Right ventricle myocardium inferior (tissue), 1 donor: ENCODE results near the gene ADRA2A. TPM values are rescaled to one million over a fixed set of nuclear protein-coding genes. Genes with fewer than 3 reads are reported as not detected.

Experiments used
- ATAC-seq: fragments of 200-7000 bp; cut with Tn5 transposase; one replicate; pipeline ENCODE4 v1.9.1; 2020; ENCODE audit warnings: mild to moderate bottlenecking, moderate library complexity
- DNase-seq: peaks from one replicate; pipeline ENCODE4 v3.0.0; 2021; ENCODE audit errors: missing footprints
- intact Hi-C: fragments of 100-400 bp; cut with DNase I; formaldehyde crosslinking; loops from one replicate; pipeline ENCODE4 v1.11.0; 2022
- long read RNA-seq: library from polyadenylated mRNA; unstranded; transcript quantifications from one replicate; pipeline ENCODE4 v2.0.0, GENCODE V29; 2021
- total RNA-seq: library from RNA; stranded (reverse); fragmentation: NEBNext Ultra II Directional; extraction: Animal tissue kit (Norgen Biotek cat#: 25700); gene quantifications from one replicate; pipeline ENCODE4 v1.2.1, GENCODE V29; 2021
- donor health status: DM: no; HTN: yes; CAD: no; lungs with severe emphysema.

Gene ADRA2A
- 1.0 TPM for total RNA-seq
- long read RNA-seq, partial matches to known transcripts: 0 of 3 reads
- long read RNA-seq, other reads (novel, unspliced or antisense): 0 of 3 reads

- ATAC-seq: peak; percentile 49
- DNase-seq: no peak
- intact Hi-C loops: loop anchor here (1.0 to 5.0 kb wide), 3 partner anchors 130 to 520 kb away; no protein-coding TSS in a partner anchor
Observed at GRCh38 chr10:111076682-111077478, at the start of gene ADRA2A. TSS of gene ADRA2A (plus strand) at chr10:111077029. CDS start at chr10:111077997, 968 bp downstream.

DNA sequence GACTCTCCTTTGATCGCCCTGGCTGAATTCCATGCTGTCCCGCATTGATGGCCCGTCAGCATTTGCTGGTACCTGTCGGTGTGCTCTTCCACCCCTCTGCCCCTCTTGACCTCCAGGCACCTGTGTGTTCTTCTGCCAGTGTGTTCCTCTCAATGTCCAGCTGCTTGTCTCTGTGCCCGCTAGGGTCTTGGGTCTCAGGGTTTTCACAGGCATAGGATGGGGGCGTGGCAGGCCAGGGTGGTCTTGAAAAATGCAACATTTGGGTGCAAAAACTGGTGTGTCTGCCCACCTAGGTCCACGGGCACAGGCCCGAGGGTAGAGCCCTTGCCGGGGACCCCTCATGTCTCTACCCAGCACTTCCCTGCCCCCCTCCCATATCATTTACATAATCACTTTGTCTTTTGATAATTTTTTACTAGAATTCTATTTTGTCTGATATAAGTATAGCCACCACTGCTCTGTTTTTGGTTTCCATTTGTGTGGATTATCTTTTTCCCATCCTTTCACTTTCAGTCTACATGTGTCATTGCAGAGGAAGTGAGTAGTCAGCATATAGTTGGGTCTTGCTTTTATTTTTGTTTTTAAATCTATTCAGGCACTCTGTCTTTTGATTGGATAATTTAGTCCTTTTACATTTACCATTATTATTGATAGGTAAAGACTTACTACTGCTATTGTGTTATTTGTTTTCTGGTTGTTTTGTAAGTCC, 46.6 kb upstream of the ADRA2A start:
- intact Hi-C loops: no loop called here
- DNase-seq (no peak), ATAC-seq (no peak)

- DNase-seq (no peak), ATAC-seq (no peak)
- intact Hi-C loops: no loop called here
Observed at GRCh38 chr10:111034598-111035310, 42.1 kb upstream of the ADRA2A start.

- no peak for DNase-seq
- ATAC-seq: no peak
- intact Hi-C loops: no loop called here
Observed at GRCh38 chr10:111035542-111035941, 41.3 kb upstream of the ADRA2A start.

DNA sequence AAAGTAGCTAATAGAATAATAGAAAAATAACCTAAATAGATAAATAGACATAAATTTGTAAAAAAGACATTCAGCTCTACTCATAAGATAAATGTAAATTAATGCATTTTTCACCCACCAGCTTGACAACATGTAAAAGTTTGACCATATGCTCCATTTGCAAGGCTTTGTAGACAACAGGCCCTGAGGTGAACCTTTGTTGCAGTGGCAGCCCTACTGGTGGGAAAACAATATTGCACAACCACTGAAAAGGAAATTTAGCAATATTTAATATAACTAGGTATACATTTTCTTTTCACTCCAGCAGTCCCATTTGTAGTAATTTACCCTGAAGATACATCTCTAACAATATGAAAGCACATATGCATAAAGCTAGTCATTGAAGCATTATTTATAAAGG, 39.0 kb upstream of the ADRA2A start:
- intact Hi-C loops: no loop called here
- ATAC-seq: no peak
- DNase-seq: no peak

DNA sequence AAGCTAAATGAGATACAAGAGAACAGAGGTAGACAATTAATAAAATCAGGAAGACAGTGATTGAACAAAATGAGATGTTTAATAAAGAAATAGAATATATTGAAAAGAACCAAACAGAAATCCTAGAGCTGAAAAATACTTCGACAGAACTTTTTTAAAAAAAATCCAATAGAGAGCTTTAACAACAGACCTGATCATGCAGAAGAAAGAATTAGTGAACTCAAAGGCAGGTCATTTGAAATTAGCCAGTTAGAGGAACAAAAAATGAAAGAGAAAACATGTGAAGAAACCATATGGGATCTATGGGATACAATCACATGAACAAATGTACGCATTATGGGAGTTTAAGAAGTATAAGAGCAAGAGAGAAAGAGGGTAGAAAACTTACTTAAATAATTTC, 37.3 kb upstream of the ADRA2A start:
- intact Hi-C loops: no loop called here
- DNase-seq (no peak), ATAC-seq (no peak)

- ATAC-seq (no peak), DNase-seq (no peak)
- intact Hi-C loops: no loop called here
Observed at GRCh38 chr10:111057006-111057405, 19.8 kb upstream of the ADRA2A start.

GRCh38 chr10:111063471-111063870, 13.4 kb upstream of the ADRA2A start:
- intact Hi-C loops: no loop called here
- no peak for DNase-seq
- no peak for ATAC-seq

DNA sequence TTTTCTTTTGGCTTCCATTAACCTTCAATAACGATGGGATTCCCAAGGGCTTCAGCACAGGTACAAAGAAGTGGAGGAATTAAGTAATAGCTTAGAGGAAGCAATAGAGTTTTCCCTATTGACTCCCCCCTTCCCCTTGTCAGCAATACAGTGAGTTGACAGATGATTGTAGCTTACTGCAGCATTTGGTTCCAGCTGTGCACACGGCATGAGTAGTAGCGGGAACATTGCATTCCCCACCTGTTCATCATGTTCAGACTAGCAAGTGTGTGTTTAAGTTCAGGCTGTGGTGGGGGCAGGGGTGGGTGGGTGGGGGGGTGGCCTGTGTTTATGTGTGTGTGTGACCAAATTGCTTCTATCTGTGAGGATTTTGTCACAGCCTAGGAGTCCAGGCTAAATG, 4.6 kb upstream of the ADRA2A start:
- intact Hi-C loops: no loop called here
- ATAC-seq: no peak
- DNase-seq: no peak

- intact Hi-C loops: loop anchor here (1.0 to 5.0 kb wide), 3 partner anchors 132 to 522 kb away; no protein-coding TSS in a partner anchor
- ATAC-seq (no peak), DNase-seq (no peak)
Observed at GRCh38 chr10:111075577-111076185, 1.1 kb upstream of the ADRA2A start.

DNA sequence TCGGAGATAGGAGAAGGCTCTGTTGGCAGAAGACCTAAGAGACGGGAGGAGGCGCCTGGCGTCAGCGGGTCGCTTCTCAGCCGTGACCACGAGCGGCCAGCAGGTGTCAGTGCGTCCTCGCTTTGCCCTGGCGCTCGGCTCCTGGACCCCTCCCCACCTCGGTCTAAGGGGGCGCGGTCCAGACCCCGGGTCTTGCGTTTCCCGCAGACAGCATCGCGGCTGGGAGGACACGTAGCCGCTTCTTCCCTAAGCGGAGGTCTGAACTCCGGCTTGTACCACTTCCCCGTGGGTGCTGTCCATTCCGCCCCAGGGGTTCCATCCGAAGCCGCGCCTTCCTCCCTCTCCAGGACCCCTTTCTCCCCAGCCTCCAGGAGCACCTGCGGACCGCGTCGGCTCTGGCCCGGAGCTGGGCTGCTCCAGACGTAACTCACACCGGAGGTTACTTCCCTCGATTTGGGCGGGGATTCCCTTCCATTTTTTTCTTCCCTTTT, 593 bp upstream of the ADRA2A start:
- intact Hi-C loops: loop anchor here (1.0 to 5.0 kb wide), 3 partner anchors 131 to 521 kb away; no protein-coding TSS in a partner anchor
- ATAC-seq (peak; percentile 85), DNase-seq (no peak)

- ATAC-seq: no peak
- intact Hi-C loops: loop anchor here (5.0 kb wide), 2 partner anchors 130 to 520 kb away; no protein-coding TSS in a partner anchor
Observed at GRCh38 chr10:111077479-111077784, 603 bp downstream of the ADRA2A start.

DNA sequence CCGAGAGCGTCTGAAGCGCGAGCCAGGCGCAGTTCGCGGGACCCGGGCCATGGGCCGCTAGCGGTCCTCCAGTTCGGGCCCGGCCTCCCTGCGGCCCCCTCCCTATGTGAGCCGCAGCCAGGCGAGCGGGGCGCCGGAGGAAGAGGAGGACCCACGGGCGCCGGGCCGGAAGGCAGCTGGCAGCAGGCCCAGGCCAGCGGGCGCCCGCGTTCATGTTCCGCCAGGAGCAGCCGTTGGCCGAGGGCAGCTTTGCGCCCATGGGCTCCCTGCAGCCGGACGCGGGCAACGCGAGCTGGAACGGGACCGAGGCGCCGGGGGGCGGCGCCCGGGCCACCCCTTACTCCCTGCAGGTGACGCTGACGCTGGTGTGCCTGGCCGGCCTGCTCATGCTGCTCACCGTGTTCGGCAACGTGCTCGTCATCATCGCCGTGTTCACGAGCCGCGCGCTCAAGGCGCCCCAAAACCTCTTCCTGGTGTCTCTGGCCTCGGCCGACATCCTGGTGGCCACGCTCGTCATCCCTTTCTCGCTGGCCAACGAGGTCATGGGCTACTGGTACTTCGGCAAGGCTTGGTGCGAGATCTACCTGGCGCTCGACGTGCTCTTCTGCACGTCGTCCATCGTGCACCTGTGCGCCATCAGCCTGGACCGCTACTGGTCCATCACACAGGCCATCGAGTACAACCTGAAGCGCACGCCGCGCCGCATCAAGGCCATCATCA, 1.1 kb downstream of the ADRA2A start:
- ATAC-seq: no peak
- no peak for DNase-seq
- intact Hi-C loops: loop anchor here (5.0 kb wide), 2 partner anchors 129 to 519 kb away; no protein-coding TSS in a partner anchor

More at GRCh38 chr10:111077479-111077784, 603 bp downstream of the ADRA2A start:
- no peak for DNase-seq

DNA sequence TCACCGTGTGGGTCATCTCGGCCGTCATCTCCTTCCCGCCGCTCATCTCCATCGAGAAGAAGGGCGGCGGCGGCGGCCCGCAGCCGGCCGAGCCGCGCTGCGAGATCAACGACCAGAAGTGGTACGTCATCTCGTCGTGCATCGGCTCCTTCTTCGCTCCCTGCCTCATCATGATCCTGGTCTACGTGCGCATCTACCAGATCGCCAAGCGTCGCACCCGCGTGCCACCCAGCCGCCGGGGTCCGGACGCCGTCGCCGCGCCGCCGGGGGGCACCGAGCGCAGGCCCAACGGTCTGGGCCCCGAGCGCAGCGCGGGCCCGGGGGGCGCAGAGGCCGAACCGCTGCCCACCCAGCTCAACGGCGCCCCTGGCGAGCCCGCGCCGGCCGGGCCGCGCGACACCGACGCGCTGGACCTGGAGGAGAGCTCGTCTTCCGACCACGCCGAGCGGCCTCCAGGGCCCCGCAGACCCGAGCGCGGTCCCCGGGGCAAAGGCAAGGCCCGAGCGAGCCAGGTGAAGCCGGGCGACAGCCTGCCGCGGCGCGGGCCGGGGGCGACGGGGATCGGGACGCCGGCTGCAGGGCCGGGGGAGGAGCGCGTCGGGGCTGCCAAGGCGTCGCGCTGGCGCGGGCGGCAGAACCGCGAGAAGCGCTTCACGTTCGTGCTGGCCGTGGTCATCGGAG, 1.8 kb downstream of the ADRA2A start:
- intact Hi-C loops: loop anchor here (5.0 kb wide), 2 partner anchors 129 to 519 kb away; no protein-coding TSS in a partner anchor
- ATAC-seq (no peak), DNase-seq (no peak)

GRCh38 chr10:111079241-111079760, 2.5 kb downstream of the ADRA2A start:
- no peak for ATAC-seq
- intact Hi-C loops: loop anchor here (5.0 kb wide), 2 partner anchors 128 to 518 kb away; no protein-coding TSS in a partner anchor
- no peak for DNase-seq

GRCh38 chr10:111079781-111080180, 3.0 kb downstream of the ADRA2A start:
- ATAC-seq (no peak), DNase-seq (no peak)
- intact Hi-C loops: loop anchor here (5.0 kb wide), 2 partner anchors 128 to 518 kb away; no protein-coding TSS in a partner anchor

GRCh38 chr10:111080224-111080623, 3.4 kb downstream of the ADRA2A start:
- DNase-seq: no peak
- intact Hi-C loops: no loop called here
- no peak for ATAC-seq
